Measurements from ENCODE around the gene POPDC2.

DNA sequence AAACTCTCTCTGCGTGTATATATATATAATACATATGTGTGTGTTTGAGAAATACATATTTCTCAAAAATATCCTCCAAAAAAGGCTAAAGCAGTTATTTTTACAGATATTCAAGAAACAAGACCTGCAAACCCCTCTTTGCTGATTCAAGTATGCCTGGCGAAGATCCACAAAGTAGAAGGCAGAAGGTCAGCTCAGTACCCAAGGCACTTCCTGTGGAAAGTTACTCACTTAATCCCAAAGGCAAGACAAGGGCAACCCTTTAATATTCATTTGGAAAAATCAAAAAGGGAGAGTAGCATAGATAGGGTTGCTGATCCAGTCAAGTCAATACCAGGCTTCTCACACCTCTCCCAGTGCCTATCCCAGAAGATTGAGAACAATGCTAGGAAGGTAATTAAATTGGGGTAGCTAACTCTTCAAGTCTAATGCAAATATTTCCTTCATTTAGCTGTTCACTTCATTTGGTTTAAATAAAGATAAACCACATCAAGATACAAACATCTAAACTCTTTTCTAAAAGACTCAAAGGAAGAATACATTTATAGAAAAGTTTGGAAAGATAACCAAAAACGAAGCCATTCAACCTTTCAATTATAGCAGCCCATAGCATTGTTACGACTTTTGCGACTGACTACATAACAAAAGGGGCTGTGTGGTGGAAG lies 9.6 kb upstream of the POPDC2 start:
- TF ChIP-seq, protein P1, sequence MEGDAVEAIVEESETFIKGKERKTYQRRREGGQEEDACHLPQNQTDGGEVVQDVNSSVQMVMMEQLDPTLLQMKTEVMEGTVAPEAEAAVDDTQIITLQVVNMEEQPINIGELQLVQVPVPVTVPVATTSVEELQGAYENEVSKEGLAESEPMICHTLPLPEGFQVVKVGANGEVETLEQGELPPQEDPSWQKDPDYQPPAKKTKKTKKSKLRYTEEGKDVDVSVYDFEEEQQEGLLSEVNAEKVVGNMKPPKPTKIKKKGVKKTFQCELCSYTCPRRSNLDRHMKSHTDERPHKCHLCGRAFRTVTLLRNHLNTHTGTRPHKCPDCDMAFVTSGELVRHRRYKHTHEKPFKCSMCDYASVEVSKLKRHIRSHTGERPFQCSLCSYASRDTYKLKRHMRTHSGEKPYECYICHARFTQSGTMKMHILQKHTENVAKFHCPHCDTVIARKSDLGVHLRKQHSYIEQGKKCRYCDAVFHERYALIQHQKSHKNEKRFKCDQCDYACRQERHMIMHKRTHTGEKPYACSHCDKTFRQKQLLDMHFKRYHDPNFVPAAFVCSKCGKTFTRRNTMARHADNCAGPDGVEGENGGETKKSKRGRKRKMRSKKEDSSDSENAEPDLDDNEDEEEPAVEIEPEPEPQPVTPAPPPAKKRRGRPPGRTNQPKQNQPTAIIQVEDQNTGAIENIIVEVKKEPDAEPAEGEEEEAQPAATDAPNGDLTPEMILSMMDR (IDR thresholded peaks at IDR 0.05): no peak
- TF ChIP-seq EZH2 (IDR thresholded peaks at IDR 0.05; ENCODE audit: borderline replicate concordance, insufficient read depth, low read depth, low read length, poor library complexity, severe bottlenecking): no peak
